HG03378 (cell line): Measurements from ENCODE around the gene DGKZ.
A peak's percentile ranks its signal among the peaks of the same experiment; 100 is the strongest.

Experiments used
- ATAC-seq: cut with Tn5 transposase; IDR thresholded peaks from one replicate; pipeline ENCODE4 v1.9.1; 2021; ENCODE audit warnings: mild to moderate bottlenecking, moderate library complexity; ENCODE audit not compliant: unreplicated experiment

The DGKZ gene

DNA sequence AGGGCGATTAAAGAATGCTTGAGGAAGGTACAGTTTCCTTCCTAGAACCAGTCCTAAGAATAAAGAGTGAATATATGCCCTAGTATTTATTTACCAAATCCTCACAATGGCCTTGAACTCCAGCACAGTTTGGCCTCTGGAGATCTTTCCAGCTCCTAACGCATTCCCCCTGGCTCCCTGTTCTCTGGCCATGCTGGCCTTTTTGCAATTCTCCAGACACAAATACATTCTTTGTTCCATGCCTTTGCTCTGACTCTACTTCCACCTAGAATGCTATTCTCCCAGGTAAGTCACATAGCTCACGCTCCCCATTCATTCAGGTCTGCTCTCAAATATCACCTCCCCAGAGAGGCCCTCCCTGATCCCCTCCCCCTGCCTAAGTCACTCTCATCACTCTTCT, 3.7 kb upstream of the DGKZ start:
- no peak for ATAC-seq

DNA sequence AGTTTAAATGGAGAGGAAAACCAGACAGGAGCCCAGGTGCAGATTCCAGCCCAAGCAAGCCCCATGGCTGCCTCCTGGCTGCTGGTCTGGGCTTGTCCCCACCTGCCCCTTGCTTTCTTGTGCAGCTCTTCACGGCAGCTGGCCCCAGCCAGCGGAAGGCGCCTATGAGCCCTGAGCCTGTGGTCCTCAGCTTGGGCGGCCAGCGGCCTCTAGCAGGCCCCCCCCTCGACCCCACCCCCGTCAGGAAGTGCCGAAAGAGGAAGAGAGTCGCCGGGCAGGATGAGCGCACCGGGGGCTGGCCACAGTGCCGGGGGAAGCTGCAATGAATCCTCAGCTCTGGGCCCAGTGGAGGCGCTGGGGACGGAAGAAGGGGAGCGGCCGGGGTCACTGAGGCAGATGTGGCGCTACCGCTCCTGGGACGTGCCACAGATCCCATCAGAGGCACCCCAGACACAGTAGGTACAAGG, 2.1 kb upstream of the DGKZ start:
- ATAC-seq, result no peak

DNA sequence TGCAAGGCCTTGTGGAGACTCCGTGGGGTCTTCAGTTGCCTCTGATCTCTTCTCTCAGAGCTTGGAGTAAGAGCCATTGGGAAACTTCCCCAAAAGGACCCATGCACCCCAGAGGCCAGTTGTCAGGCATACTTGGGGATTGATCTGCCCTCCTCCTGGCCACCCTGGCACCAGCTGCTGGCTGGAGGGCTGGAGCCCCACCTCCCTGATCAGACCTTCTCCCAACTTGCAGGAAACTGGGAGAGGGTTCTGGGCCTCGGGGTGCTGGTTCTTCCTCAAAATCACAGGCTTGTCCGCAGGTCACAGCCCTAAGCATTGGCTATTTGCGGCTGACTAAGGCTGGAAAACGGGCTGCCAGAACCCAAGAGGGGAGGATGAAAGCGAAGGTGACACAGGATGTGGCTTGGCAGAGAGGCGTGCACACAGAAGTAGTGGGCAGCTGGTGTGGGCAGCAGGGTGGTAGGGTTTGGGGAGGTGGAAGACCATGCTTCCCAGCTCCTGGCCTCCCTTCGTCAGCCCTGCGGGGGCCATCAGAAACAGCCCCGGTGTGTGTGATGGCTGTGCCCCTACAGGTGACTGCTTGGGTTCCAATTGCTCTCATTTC, 1.3 kb upstream of the DGKZ start:
- ATAC-seq, result no peak

DNA sequence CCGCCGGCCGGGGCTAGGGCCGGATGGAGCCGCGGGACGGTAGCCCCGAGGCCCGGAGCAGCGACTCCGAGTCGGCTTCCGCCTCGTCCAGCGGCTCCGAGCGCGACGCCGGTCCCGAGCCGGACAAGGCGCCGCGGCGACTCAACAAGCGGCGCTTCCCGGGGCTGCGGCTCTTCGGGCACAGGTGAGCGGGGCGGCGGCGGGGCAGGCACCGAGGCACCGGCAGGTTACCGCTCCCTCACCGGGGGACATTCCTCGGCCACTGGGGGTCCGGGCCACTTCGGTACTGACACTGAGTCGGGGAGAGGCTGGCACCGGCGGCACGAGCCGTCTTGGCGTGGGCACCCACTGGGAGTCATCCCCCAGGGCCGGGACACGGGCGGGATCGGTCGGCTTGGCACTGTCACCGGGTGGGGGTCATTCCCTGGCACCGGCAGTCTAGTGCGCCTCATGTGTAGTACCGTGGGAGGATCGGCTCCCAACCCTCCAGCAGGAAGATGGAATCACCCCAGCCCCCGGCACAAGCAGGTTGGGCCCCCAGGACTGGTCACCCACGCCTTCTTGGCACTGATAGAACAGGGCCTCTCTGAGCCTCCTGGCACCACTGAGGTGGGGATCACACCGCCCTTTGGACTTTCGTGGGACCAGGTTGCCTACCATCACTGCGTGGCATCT, 511 bp downstream of the DGKZ start:
- ATAC-seq, result no peak

DNA sequence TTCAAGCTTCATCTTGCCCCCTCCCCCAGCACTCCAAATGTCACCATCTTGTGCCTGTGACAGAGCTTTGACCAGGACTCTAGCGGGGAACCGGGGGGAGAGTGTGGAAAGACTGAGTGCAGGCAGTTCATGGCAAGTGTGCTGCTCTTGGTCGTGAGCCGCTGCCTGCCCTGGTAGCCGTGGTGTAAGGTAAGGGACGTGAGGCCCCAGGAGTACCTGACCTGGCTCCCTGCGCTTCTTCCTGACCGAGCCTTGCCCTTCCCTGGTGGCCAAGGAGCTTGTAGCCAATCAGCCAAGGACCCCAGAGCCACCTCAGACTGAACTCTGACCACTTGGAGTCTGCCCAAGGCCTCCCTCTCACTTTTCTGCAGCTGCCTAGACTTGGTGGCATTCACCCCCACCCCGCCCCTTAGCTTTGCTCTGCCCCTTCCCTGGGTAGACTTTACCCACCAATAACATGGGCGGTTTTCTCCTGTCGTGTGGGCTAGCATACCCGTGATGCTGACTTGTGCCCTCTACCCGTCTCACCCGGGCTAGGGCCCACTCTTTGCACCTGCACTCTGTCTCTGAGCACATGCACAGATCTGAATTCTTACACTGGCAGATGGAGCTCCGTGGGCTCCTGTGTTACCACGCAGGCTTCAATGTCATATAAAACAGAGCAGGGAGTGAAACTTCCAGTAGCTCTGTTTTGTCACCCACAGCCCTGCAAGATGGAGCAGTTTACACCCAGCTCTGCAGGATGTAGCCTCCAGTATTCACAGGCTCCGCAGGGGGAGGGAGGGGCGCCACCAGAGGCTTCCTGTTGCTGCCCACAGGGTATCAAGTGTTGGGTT, 1.5 kb downstream of the DGKZ start:
- ATAC-seq, result peak; percentile 34

DNA sequence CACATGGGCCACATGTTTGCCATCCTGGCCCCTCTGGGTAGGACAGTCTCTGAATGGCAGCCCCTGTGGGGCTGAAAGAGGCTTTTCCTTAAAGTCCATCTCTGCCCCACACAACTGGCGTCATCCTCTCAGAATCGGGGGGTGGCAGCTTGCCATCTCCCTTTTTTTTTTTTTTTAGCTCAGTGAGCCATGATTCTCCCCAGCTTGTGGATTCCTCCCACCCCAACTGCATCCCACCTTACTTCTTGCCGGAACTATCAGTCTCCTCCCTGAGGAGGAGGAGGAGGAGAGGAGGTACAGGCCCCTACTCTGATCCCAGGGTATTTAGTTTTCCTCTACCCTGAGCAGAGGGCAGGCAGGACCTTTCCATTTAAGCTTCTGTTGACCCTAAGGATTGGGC, 3.4 kb downstream of the DGKZ start:
- ATAC-seq, result no peak

DNA sequence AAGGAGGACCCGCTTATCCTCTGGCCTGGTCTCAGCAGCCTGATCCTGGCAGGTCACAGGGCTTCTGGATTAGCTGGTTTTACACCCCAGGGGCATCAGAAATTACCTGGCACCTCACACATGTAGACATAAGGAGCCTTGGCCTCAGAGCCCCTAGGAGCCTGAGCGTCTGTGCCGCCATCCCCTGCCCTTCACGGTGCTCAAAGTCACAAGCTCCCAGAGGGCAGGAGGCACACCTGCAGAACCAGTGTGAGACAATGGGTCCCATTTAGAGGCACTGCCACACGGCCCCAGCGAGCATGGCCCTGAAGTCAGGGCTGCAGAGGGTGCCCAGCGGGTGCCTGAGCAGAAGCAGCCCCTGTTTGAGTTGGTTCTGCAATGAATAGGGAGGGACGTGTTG, 3.9 kb downstream of the DGKZ start:
- ATAC-seq, result no peak

DNA sequence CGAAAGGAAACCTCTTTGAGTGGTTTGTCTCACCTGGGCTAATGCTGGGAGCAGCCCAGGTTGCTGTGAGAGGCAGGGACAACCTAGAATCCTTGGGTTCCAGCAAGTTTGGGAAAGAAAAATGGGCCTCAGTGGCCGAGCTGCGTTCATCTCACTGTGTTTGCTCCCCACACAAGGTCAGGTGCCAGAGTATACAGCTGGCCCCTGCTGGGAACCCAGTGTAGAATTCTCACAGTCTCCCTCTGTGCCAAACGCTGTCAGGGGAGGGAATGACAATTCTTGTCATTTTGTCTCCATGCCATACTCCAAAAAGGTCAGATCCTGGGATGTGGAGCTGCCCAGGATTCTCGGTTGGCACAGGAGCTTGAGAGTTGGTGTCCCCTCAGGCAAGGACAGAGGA, 4.3 kb downstream of the DGKZ start:
- no peak for ATAC-seq

DNA sequence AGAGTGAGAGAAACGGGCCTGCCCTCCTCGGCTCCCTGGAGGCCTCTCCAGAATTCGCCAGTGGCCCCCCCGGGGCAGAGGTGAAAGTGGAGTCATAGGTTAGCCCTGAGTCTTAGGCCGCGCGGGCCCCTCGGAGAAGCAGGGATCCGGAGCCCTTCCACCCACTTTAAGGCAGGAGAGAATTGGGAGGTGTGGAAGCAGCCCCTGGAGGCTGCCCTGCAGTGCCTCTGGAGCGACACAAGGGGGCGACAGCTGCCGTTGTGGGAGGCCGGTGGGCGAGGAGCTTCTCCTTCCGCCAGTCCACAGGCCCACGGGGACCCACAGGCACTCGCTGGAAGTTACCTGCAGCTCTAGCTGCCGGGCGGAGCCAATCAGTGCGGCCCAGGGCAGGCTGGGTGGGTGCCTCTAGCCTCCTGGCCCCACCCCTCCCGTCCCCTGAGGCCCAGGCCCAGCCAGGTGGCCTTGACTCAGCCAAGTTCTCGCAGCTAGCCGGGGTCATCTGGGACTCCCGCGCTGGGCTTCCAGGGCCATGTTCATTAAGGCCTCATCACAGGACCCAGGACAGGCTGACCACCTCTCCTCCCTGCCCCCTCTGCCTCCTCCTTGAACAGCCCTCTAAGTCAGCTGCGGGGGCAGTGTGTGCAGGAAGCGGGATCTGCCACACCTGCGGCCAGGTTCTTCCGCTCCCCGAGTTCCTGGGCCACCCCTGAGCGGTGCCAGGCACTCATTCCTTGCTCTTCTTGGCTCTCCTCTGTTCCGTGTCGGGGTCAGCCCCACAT, 5.0 kb downstream of the DGKZ start:
- no peak for ATAC-seq

DNA sequence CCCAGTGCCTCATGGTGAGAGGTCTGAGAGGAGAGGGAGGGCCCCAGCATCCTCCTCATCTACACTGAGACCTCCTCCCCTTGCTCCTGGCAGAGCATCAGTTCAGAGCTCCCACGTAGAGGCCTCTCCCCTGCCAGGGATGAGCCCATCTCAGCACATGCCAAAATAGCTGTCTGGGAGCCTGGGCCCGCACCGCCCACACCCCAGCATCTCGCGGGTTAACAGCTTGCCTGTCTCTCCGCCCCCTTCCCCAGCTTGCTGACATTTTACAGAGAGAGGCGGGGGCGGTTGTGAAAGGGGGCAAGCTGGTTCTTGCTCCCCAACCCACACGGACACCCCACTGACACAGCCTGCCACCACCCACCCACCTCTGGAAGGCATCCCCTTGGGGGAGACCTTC, 6.4 kb downstream of the DGKZ start:
- no peak for ATAC-seq

DNA sequence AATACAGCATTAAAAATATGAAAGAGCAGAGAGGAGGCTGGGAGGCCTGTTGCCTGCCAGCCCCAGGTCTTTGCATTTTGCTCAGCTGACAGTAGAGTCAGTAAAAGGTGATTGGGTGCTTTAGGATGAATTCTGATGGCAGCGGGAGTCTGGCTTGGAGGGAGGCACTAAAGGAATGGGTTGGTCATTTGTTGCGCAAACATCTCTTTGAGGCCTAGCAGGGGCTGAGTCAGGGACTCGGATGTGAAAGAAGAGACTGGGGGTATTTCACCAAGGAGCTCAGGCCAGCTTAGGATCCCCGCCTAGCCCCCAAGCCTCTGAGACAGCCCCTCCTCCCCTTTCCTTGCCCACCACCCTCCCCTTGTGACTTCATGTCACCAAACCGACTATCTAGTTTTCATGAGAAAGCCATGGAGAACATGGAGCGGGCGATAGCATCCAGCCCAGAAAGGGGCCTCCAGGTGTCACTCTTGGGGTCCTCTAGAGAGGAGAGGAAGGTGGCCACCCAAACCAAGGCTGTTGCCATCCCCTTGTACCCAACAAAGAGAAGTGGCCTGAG, 9.7 kb downstream of the DGKZ start:
- ATAC-seq, result no peak

DNA sequence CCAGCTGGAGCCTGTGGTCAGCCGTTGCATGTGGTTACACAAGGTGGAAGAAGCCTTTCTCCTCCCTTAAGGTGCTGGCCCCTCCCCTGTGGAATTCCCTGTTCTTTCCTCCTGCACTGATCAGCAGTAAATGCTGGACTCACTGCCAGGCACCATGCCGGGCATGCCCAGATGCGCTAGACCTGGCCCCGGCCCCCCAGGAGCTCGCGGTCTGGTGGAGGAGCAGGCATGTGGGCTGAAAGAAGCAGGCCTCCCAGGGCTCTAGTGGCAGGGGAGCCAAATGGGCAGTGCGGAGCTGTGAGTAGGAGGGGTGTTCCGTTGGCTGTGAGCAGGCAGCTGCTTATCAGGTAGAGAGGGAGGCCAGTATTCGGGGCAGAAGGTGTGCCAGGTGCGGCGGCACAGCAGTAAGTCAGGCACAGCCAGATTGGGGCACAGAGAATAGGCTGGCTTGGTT, 10.2 kb downstream of the DGKZ start:
- no peak for ATAC-seq

DNA sequence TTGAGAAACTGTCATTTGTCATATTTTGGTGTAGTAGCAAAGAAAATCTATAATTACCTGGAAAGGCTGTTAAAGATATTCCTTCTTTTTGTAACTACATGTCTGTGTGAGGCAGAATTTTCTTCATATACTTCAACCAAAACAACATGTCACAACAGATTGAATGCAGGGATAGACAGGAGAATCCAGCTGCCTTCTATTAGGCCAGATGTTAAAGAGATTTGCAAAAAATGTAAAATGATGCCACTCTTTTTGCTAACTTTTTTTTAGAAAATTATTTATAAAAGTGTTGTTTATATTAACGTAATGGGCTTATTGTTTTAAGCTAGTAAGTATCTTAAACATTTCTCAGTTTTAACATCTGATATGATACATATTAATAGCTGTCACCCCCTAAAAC, 12.7 kb downstream of the DGKZ start:
- ATAC-seq, result no peak

DNA sequence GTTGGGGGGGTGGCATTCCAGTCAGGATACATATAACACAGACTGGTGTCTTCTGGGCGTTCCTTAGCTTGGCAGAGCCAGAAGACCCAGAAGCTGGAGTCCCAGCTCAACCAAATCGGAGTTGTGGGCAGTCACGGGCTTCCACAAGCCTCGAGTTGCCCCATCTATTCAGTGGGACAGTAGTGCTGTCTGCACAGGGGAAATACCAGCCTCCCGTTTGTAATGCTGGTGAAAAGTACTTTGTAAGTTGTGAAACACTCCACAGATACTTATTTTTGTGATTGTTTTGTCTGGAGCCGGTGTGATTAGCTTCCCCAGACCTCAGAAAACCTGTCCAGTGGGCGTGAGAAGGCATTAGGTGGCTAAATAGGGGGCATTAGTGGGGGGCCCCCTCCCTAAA, 13.6 kb downstream of the DGKZ start:
- ATAC-seq, result no peak

DNA sequence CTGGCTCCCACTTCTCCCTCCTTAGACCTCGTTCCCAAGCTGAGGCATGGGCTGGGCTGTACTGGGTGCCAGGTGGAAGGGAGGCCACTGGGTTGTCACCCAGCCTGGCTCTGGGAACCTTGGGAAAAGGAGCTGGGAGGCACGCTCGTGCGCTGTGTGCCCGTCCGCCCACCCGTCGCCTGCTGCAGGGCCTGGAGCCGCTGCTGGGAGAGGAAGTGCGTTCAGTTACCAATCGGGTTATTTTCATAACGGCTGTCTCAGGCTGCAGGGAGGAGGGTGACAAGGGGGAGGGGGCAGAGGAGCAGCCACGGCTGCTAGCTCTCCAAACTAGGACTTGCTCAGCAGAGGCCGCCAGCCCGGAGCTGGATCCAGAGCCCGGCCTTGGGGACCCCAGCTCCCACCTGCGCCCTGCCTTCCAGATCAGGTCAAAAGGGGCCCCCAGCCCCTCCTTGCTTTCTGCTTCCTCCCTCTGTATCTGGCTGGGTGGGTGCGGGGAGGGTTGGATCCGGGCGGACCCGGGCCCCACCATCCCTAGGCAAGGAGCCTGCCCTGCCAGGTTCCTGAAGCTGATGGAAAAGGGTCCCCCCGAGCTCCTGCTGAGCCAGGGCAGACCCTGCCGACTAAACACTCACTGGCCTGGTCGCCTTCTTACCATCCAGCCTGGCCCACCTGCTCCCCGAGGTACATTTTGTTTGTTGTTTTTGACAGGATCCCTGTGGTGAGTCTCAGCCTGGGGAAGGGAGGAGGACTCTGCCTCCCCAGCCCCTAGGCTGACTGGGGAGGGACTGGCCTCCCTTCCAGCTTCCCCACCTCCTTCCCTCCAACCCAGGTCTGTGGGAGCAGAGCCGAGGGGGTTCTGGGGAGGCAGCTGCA, 14.3 kb downstream of the DGKZ start:
- no peak for ATAC-seq

DNA sequence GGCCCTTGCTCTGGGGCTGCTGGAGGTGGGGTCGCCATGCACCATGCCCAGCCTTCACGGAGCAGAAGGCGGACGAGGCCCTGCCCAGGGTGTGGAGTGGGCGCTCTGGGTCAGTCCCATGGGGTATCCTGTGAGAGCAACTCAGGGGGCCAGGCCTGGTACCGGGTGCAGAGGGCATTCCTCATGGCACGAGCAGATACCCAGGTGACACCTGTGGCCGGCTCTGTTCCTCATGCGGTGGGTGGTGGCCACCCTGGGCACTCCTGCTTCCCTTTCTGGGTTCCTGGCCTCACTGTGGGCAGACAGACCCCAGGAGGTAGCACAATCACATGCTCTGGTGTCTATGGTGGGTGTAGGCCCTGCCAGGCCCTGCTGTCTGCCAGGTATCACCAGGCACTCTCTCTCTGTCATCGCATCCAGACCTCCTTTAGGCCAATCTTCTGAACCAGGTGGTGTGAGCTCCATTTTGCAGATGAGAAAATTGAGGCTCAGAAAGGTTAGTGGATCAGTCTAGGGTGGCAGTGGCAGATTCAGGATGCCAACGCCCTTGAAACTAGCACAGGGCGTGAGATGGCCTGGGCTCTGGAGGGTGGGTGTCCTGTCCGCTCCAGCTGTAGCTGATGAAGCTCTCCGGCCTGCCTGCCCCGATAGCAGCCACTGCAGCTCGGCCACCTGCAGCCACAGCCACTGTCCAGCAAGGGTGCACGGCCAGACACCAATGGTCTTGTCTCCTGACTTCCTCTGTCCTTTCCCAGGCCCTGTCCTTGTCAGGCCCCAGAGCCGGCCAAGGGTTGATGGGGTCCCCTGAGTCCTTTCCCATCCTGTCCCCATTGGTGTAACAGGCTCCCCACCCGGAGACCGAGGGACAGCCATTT, 15.1 kb downstream of the DGKZ start:
- no peak for ATAC-seq

DNA sequence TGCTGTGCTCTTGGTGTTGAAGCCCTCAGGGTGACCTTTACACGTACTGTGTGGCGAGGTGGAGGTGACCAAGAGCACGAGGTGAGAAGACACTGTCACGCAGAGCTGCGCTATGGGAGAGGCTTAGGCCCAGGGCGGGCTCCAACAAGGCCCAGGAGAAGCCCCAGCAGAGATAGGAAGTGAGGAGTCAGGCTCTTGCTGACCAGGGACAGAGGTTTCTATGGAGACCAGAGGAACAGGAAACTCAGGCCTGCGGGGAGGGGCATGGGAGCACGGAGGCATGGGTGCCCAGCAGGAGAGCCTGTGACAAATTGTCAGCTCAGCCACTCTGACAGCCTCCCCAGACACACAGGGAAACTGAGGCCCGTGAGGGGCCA, 15.8 kb downstream of the DGKZ start:
- ATAC-seq, result no peak

DNA sequence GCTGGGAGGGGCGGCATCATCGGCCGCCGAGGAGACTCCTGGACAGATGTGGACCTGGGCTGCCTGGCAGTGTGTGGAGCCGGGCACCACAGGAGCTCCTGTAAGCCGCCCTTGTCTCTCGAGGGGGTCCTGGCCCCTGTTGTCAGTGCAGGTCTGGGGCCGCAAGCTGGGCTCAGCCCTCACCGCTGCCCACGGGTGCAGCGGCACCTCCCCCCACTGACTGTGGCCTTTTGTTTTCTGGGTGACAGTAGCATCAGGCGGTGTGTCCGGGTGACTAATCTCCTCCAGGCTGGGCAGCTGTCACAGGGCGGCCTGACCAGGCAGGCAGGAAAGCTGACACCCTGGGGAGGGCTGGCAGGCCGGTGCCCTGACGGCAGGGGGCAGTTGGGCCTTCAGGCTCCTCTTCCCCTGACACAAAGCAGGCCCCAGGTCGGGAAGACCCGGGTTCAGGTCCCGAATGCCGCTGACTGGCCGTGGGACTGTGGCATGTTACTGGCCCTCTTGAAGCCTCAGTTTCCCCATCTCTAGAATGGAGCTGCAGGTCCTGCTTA, 16.3 kb downstream of the DGKZ start:
- ATAC-seq, result no peak

DNA sequence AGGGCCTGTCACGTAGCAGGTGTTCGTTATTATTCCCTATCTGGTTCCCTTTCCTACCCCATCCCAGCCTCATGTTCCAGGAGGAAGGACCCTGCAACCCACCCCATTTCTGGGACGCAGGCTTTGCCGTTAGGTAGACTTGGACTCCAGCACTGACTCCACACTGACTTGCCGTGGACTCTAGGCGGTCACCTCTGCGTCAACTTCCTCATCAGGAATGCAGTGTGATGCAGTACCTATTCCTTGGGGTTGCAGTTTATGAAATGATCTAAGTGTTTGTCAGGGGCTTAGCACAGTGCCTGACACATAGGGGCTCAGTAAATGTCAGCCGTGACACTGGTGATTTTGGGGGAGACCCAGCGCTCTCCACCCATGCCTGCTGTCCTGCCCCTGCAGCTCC, 16.8 kb downstream of the DGKZ start:
- ATAC-seq, result no peak
